Measurements from ENCODE around the gene TRMT61A.

TRMT61A gene

DNA sequence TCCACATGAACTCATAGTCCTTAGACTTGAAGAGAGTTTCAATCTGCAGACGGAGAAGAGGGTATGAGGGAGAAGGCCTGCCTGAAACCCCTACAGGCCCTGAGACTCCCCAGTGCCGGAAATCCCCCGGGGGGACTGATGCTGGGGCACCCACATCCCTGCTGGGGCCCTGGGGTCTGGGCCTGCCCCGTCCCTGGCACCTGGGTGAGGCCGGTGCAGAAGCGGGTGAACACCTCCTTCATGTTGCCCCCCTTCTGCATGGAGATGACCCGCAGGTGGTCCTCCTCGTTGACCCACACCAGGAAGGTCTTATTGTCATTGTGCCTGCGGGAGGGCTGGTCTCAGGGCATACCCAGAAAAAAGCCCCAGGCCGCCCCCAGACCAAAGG, 8.7 kb upstream of the TRMT61A start:
- no peak overlapping the region for H3K4me3 ChIP-seq (ENCODE audit: low read depth, low read length)
- TF ChIP-seq, protein P1, sequence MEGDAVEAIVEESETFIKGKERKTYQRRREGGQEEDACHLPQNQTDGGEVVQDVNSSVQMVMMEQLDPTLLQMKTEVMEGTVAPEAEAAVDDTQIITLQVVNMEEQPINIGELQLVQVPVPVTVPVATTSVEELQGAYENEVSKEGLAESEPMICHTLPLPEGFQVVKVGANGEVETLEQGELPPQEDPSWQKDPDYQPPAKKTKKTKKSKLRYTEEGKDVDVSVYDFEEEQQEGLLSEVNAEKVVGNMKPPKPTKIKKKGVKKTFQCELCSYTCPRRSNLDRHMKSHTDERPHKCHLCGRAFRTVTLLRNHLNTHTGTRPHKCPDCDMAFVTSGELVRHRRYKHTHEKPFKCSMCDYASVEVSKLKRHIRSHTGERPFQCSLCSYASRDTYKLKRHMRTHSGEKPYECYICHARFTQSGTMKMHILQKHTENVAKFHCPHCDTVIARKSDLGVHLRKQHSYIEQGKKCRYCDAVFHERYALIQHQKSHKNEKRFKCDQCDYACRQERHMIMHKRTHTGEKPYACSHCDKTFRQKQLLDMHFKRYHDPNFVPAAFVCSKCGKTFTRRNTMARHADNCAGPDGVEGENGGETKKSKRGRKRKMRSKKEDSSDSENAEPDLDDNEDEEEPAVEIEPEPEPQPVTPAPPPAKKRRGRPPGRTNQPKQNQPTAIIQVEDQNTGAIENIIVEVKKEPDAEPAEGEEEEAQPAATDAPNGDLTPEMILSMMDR (IDR thresholded peaks at IDR 0.05; ENCODE audit: low read depth, low read length, missing control alignments): no peak
- DNase-seq (ENCODE audit: low read depth): no peak

DNA sequence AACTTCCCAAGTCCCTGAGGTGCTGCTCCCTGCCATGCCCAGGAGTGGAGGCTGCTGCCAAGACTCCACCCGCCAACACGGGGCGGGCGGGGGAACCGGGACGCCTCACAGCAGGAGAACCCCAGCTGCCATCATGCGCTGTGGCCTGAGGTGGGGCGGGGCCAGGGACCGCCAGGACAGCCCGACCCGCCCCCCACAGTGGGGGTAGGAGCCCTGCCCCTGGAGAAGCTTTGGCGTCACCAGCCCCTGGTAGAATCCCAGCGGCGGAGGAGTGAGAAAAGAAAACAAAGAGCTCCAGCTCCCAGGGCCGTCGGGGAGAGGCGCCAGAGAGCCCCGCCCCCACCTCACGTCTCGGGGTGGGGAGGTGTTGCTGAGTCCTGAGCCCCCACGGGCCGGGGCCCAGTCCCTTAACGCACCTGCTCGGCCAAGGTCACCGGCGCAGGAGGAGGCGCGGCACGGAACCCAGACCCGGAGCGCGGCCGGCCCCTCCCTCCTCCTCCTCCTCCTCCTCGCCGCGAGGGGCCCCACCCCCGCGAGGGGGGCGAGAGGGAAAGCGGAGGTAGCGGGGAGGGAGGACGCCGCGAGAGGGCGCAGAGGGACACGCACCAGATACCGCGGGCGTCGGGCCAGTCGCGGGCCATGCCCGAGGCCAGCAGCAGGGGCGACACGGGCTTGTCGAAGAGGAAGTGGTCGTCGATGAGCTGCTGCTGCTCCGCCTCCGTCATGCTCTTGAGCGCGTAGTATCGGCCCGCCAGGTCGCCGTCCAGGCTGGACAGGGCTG, 8.1 kb upstream of the TRMT61A start:
- TF ChIP-seq, protein P1 (IDR thresholded peaks at IDR 0.05; ENCODE audit: low read depth, low read length, missing control alignments): peak; percentile 43
- no peak for DNase-seq (ENCODE audit: low read depth)
- peak overlapping the region; percentile 52 for H3K4me3 ChIP-seq (ENCODE audit: low read depth, low read length)

DNA sequence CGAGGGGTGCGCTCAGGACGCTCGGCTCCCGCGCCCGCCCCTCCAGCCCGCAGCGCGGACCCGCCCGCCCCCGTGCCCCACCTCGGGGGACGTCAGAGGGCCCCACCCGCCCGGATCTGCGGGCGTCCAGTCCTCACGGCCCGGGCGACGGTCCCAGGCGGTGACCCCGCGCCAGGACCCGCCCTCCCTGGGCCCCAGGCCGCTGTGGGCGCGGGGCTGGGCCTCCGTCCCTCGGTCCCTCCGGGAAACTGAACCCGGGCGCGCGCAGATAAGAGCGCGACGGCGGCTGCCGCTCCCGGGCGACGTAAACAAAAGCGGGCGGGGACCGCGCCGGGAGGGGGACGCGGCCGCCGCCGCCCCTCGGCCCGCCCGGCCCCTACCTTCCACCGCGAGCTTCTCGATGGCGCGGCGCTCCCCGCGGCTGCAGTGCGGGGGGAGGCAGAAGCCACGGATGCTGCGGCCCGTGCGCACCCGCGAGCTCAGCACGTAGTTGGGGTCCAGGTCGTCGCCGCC, 7.5 kb upstream of the TRMT61A start:
- TF ChIP-seq, protein P1 (IDR thresholded peaks at IDR 0.05; ENCODE audit: low read depth, low read length, missing control alignments): no peak
- H3K4me3 ChIP-seq (ENCODE audit: low read depth, low read length): peak overlapping the region; percentile 52
- no peak for DNase-seq (ENCODE audit: low read depth)

DNA sequence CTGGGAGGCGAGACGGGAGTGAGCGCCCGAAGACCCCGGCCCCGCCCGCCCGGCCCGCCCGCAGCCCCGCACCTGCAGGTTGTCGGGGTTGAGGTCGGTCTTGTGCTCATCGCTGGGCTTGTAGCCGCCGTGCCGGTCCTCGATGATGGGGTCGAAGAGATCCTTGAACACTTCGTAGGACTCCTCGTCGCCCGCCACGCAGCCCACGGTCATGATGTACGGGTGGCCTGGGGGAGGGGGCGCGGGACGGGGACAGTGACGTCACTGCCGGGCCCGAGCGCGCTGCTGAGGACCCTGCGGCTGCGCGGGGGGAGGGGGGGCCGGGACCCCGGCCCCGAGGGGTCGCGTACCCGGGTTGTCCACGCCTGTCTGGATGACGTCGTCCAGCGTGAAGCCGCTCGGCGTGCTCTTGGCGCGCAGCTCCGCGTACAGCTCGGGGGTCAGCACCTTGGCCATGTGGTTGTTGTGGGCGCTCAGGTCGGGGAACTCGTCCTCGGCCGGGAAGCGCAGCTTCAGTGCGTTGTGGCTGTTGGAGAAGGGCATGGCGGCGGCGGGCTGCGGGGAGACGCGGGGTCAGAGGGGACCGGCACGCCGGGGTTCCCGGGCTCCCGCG, 6.9 kb upstream of the TRMT61A start:
- peak overlapping the region; percentile 52 for H3K4me3 ChIP-seq (ENCODE audit: low read depth, low read length)
- TF ChIP-seq, protein P1 (IDR thresholded peaks at IDR 0.05; ENCODE audit: low read depth, low read length, missing control alignments): no peak
- no peak for DNase-seq (ENCODE audit: low read depth)

DNA sequence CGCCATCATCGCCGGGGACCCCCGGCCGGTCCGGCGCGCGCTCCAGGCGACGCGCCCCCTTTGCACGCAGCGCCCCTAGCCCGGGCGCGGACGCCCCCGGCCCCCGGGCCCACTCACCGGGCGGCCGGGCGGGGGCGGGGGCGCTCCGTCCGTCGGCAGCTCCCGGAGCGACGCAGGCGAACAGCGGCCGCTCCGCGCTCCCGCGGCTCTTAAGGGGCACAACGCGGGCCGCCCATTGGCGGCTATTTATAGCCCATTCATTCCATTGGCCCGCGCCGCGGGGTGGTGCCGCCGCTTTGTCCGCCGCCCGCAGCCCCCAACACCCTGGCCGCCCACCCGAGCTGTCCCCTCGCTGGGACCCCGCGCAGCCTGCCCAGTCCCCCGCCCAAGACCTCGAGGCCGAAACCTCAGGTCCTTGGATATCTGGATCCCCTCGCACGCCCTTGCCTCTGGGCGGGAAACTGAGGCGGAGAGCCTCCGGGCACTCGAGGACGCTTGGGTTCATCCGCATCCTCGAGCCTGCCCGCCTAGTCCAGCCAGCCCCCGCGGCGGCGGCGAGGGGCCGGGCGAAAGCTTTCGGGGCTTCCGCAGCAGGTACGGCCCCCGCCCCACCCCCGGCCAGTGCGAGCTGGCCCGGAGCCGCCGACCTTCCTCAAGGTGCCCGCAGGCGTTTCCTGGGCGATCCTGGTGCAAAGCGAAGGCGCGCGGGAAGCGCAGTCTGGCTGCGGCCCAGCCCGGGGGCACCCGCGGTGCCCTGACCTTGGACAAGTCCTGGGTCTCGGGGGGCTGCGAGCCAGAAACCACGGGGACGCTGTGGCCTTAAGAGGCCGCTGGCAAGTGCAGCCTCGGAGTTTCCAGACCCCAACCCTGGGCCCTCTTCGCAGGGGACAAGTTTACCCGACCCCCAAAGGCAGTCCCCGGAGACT, 6.1 kb upstream of the TRMT61A start, which contains the start of gene CKB:
CKB (minus strand) TSS at position 182 of the 926 bp plus-strand sequence. CDS start 337 bp downstream, outside the sequence.
- DNase-seq (ENCODE audit: low read depth): no peak

DNA sequence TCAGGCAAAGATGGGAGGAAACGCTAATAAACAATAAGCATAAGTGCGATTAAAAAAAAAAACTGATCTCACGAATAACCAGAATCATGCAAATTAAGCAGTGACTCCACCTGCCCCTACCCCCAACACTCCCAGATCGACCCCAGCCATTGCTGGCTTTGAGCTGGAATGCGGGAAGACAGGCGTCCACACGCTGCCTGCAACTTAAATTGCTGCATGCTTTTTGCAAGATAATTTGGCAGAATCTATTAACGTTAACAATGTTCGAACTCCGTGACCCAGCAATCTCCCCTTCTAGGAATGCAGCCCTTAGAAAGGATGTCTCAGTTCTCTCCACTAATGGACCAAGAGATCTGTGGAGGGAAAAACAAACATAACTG, 5.4 kb upstream of the TRMT61A start:
- TF ChIP-seq, protein P1 (IDR thresholded peaks at IDR 0.05; ENCODE audit: low read depth, low read length, missing control alignments): no peak
- no peak for DNase-seq (ENCODE audit: low read depth)
- H3K4me3 ChIP-seq (ENCODE audit: low read depth, low read length): no peak overlapping the region

More for the DNA sequence above, 6.1 kb upstream of the TRMT61A start, which contains the start of gene CKB:
- peak within 1 kb of the TSS; percentile 52 for H3K4me3 ChIP-seq (ENCODE audit: low read depth, low read length)
- TF ChIP-seq, protein P1 (IDR thresholded peaks at IDR 0.05; ENCODE audit: low read depth, low read length, missing control alignments): no peak

Data from GM12864 (cell line).